ENCODE results near the gene PABPC4L. TPM values are rescaled to one million over a fixed set of nuclear protein-coding genes. Genes with fewer than 3 reads are reported as not detected.

Gene PABPC4L
- total RNA-seq, 2 experiments from 2014 or later, result not detected

- TF ChIP-seq, protein P1, sequence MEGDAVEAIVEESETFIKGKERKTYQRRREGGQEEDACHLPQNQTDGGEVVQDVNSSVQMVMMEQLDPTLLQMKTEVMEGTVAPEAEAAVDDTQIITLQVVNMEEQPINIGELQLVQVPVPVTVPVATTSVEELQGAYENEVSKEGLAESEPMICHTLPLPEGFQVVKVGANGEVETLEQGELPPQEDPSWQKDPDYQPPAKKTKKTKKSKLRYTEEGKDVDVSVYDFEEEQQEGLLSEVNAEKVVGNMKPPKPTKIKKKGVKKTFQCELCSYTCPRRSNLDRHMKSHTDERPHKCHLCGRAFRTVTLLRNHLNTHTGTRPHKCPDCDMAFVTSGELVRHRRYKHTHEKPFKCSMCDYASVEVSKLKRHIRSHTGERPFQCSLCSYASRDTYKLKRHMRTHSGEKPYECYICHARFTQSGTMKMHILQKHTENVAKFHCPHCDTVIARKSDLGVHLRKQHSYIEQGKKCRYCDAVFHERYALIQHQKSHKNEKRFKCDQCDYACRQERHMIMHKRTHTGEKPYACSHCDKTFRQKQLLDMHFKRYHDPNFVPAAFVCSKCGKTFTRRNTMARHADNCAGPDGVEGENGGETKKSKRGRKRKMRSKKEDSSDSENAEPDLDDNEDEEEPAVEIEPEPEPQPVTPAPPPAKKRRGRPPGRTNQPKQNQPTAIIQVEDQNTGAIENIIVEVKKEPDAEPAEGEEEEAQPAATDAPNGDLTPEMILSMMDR (IDR thresholded peaks at IDR 0.05), result no peak
- intact Hi-C loops (cut with micrococcal nuclease), result no loop called here
- no peak for ATAC-seq
Observed at GRCh38 chr4:134154097-134154496, 47.5 kb downstream of the PABPC4L start.

GRCh38 chr4:134147941-134148340 is 53.6 kb downstream of the PABPC4L start:
- H3K36me3 Mint-ChIP-seq (ENCODE audit: low read depth), result no peaks in the 10 kb centered on the region
- H3K27me3 Mint-ChIP-seq, result no peaks in the 10 kb centered on the region
- no peaks in the 10 kb centered on the region for H3K4me1 Mint-ChIP-seq (ENCODE audit: low read depth)
- no peak overlapping the region for H3K27ac Mint-ChIP-seq
- DNase-seq (no peak), ATAC-seq (no peak)
- H3K9me3 Mint-ChIP-seq, result peaks cover 2% of the 10 kb centered on the region
- H3K4me3 Mint-ChIP-seq, result no peak overlapping the region
- CTCF ChIA-PET, result no interaction called here
- intact Hi-C loops (cut with micrococcal nuclease), result no loop called here
- POLR2A ChIA-PET, result no interaction called here
- TF ChIP-seq, protein P1 (IDR thresholded peaks at IDR 0.05), result no peak

More at GRCh38 chr4:134154097-134154496, 47.5 kb downstream of the PABPC4L start:
- Mint-ChIP-seq H3K4me3 (no peak overlapping the region), H3K27me3 (no peaks in the 10 kb centered on the region), H3K27ac (no peak overlapping the region), H3K4me1 (ENCODE audit: low read depth) (no peaks in the 10 kb centered on the region), H3K9me3 (peaks cover 2% of the 10 kb centered on the region), H3K36me3 (ENCODE audit: low read depth) (no peaks in the 10 kb centered on the region)
- no peak for DNase-seq
- ChIA-PET POLR2A (no interaction called here), CTCF (no interaction called here)

Measured in activated CD8-positive, alpha-beta T cell treated with anti-CD3 and anti-CD28 coated beads for 36 hours (primary cell).